NCI-H1048 (cell line): ENCODE data around the gene TSEN54.
A peak's percentile ranks its signal among the peaks of the same experiment; 100 is the strongest.

Experiments
- DNase-seq: peaks from one replicate; lab custom pipeline; 2025; lab: John Stamatoyannopoulos, UW

TSEN54 gene

DNA sequence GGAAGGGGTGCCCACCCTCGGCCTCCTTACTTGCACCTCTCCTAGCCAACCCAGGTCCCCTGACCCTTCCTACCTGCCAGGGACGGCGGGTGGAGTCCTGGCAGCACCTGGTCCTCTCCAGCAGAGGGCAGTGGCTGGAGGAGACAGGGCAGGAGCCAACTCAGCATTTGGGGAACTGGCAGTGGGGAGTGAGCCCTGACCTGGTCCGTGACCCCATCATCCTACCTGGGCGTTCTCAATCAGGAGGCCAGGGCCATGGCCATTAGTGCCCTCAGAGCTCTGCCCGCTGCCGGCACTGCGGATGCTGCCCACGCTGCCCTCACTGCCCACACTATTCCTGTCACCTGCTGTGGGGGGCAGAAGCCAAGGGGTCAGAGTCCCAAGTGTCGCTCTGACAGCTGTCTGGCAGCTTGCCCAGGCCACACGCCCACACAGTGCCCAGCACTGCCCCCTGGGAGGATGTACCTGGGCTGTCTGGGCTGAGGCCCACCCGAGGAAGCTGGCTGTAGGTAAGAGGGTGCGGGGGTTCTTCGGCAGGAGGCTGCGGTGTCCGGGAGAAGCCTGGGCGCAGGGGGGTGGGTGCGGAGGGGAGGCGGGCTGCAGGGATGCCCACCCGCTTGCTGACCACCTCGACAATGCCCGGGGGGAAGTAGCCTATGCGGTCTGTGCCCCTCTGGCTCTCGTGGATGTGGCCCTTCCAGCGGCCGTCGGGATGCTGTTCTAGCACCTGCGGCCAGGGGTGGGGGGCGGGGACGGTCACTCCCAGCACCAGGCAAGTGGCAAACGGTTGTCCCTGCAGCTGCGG, 11.8 kb upstream of the TSEN54 start:
- no peak for DNase-seq

DNA sequence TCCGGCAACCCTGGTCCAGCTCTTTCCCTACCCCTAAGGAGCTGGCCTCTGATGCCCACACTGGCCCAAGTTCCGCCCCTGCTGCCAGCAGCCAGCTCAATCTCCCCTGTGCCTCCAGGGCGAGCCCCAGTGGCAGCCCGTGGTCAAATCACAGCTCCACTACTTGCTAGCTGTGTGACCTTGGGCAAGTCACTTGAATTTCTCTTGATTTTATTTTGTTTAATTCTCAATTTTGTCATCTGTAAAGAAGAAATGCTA, 11.2 kb upstream of the TSEN54 start:
- DNase-seq, result no peak

GRCh38 chr17:75505640-75506039, 10.7 kb upstream of the TSEN54 start:
- no peak for DNase-seq

GRCh38 chr17:75506134-75506533, 10.2 kb upstream of the TSEN54 start:
- DNase-seq, result no peak

GRCh38 chr17:75506888-75507287, 9.4 kb upstream of the TSEN54 start:
- DNase-seq, result no peak

DNA sequence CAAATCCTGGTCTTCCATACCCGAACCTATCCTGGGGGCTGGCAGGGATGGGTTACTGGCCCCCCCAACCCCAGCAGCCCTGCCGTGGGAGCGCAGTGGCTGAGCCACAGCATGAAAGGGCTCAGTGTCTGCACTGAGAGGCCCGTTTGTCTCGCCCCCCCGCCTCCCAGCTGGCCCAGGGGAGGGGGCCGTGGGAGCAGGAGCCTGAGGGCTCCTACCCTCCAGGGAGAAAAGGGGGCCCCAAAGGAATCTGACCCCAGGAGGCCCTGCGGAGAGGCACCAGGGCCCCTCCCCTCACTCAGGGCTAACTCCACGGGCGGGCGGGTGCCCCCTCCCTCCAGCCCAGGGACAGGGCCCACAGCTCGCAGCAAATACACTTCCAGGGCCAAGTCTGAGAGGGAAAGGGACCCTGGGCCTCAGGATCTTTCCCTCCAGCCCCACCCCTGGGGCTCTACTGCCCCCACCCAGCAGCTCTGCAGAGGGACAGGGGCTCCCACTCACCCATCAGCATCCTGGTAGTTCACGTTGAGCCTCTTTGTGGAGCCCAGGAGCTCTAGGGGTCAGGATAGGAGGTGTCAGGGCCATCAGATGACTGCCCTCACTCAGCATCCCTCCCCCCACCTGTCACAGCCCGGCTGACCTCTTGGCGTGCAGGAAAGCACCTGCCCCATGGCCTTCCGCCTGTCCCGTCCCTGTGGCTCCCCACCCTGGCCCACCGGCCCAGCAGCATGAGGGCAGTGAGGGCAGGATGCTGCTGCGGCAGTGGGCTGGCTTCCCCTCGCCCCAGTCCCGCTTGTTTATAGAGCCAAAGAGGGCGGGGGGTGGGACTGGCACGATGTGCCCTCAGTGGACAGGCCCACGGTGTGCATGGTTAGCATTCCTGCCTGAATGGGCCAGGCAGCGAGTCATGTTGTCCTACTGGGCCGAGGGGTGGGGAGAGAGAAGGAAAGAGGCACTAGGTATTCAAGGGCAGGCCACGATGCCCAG, 8.3 kb upstream of the TSEN54 start:
- no peak for DNase-seq

GRCh38 chr17:75508931-75509361, 7.4 kb upstream of the TSEN54 start:
- no peak for DNase-seq

DNA sequence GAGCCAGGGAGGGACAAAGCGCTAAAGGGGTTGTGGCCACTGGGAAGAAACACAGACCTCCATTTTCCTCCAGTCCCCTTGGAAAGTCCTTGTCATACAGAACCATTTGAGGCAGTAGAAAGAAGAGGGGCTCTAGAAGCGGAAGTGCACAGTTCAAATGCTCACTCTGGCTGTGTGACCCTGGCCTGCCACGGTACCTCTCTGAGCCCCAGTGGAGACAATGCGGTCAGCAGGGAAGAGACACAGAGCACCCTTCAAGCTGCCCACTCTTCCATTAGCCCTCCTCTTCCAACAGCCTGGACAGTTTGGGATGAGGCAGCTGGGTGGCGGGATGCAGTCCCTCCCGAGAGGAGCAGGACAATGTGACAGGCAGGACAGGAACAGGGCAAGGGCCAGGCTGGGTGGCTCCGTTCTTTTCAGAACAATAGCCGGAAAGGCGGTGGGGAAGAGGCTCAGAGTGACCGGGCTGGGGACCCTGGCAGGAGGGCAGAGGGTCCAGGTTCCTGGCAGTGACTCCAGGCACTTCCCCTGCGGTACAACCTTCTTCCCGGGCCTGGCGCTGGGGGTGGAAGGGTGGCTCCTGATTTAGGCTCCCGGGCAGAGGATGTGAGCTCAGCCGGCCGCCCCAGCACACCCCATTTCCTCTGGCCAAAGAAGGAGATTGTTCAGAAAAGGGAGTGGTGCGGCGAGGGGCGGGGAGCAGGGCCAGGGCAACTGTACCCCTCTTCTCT, 6.6 kb upstream of the TSEN54 start:
- DNase-seq, result no peak

DNA sequence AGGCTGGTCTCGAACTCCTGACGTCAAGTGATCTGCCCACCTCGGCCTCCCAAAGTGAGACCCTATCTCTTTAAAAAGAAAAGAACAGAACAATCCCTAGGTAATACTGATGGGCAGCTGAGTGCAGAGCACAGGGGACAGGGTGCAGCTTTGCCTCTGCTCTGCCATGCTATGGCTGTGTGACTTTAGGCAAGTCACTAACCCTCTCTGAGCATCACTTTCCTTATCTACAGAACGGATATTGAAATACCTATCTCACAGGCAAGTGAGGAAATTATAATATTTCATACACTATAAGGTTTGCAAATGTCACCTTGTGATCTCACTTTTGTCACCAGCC, 5.1 kb upstream of the TSEN54 start:
- no peak for DNase-seq

- no peak for DNase-seq
Observed at GRCh38 chr17:75511610-75512575, 4.4 kb upstream of the TSEN54 start.

GRCh38 chr17:75512926-75513640, 3.2 kb upstream of the TSEN54 start:
- no peak for DNase-seq

DNA sequence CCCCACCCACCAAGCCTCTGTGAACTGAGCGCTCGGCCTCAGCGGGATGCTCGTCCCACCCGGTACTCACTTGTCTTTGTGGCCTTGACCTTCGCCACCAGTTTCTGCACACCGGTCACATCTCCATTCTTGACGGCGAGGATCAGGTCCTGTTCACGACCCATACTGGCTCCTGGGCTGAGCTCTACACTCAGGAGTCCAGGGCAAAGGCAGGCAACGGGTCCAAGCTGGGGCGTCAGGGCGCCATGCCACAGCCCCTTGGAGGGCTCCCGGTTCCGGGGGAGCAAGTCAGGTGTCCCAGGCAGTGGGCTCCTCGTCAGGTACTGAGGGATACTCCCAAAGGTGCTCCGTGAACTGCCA, 2.7 kb upstream of the TSEN54 start:
- DNase-seq, result no peak

- no peak for DNase-seq
Observed at GRCh38 chr17:75514299-75514918, 1.9 kb upstream of the TSEN54 start.

DNA sequence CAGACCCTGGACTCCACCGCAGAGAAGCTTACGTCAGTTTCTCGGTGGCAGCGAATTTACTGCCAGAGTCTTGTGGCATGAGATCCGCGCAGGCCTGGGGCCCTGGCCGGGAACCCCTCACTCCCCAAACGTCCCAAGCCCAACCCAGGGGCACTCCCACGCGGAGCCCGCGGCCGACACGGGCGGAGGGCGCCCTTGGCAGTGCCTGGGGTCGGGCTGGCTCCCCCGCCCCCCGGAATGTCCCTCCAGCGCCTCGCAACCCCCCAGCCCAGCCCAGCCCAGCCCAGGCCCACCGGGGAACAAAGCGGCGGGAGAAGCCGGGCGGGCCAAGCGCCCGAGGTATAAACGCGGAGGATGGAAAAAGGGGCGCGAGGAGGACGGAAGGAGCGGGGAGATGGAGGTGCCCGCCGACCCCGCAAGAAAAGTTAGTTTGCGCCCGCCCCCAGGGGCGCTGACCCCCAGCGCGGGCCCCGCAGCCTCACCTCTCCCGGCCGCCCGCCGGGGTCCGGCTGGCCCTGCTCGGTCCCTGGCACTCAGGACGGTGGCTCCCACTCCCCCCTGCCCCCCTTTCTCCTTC, 1.3 kb upstream of the TSEN54 start:
- no peak for DNase-seq

DNA sequence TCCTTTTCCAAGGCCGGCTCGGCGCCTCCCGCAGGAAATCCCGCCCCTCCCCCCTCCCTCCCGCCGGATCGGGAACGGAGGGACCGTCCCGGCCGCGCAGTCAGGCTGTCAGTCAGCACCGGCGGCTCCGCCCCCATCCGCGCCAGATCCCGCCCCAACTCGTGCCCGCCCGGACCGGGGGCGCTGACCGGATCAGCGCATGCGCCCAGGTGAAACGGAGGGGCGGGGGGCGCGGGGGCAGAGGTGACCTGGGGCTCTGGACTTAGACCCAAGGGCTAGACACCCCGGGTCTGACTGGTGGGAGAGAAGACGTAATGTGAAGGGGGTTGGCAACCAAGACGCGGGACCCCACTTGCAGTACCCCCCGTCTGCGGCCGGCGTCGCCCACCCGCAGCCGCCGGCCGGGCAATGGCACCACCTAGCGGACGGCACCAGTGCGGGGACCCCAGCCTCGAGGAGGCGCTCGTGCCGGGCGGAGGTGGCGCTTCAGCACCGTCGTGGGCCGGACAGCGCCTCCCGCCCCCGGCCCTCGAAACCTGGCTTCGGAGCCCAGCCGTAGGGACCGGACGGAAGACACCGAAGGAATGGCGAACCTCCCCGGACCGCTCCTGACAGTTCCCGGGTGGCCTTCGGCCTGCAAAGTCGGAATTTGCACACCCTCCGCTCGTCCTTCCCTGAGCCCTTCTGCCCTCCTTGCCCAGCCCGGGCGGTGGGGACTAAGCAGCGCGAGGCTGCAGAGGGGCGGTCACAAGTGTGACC, 653 bp upstream of the TSEN54 start, which contains the start of gene CASKIN2:
CASKIN2 (minus strand) TSS at position 42 of the 759 bp plus-strand sequence. CDS start 1,733 bp downstream, outside the sequence.
- peak; percentile 68 for DNase-seq

GRCh38 chr17:75516619-75517296, 430 bp downstream of the TSEN54 start:
- DNase-seq, result no peak

DNA sequence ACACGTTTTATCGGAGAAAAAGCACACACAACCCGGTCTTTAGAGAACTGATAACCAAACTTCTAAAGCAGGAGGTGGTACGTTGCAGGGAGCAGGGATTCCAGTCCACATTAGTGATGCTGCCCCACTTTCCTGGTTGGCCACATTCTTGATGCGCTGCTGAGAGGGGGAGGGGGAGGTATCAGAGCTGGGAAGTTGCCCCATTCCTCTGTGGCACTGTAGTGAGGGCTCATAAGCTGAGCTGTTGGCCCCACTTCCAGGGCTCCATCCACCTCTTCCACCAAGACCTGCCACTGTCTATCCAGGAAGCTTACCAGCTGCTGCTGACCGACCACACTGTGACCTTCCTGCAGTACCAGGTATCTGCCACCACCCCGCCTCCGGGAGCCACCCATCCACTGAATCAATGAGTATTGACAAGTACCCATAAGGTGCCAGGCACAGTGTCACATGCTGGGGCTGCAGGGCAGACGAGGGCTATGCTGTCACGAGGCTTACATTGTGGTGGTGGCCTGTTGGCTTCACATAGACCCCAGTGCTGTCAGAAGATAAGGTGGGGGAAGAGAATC, 1.1 kb downstream of the TSEN54 start:
- DNase-seq, result no peak

DNA sequence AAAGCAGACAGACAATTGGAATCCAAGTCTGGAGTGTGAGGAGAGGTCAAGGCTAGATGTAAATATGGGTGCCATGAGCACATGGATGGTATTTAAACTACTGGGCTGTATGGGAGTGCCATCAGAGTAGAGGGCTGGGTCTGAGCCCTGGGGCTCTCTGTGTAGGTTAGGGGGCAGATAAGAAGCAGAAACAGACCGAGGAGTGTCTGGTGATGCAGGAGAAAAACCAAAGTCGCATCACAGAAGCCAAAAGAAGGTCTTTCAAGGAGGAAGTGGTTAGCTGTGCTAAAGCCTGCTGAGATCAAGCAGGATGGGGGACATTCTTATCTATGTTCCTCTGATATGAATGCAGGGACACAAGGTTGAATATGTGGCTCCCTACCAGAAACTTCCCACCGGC, 1.9 kb downstream of the TSEN54 start:
- DNase-seq, result no peak
